ENCODE data around the gene SNN. TPM values are rescaled to one million over a fixed set of nuclear protein-coding genes. Genes with fewer than 3 reads are reported as not detected.

SNN gene
- polyA plus RNA-seq, 1 donor from 2014 or later: 176 TPM

DNA sequence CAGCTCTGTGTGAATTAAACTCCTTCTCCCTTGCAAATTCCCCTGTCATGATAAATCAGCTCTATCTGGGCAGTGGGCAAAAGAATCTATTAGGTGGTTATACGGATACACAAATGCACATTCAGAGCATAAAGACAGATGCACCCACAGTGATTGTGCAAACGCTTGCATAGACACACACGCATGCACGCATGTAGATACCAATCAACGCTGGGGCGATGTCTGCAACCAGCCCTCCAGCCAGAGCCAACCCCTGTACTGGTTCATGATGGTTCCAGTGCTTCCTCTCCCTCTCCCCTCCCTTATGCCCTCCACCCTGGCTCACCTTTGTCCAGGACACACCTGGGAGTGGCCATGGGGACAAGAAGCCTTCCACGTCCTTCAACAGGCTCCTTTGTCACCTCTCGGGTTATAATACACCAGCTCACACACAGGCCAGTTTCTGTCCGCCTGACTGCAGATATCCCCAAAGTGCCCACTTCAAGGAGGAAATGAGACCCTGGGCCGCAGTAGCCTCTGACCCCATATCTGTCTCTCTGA, 33.1 kb upstream of the SNN start:
- no peak overlapping the region for H3K4me2 ChIP-seq (ENCODE audit: low read length)
- H3K36me3 ChIP-seq (ENCODE audit: insufficient read depth, low read length): no peaks in the 10 kb centered on the region
- no peaks in the 10 kb centered on the region for H3K9me3 ChIP-seq (ENCODE audit: low read length)
- no peaks in the 10 kb centered on the region for H4K20me1 ChIP-seq (ENCODE audit: insufficient read depth)
- no peak overlapping the region for H3K27ac ChIP-seq (ENCODE audit: low read length)
- no peaks in the 10 kb centered on the region for H3K27me3 ChIP-seq (ENCODE audit: insufficient read depth, low read depth, low read length)
- no peak for TF ChIP-seq EZH2 (IDR thresholded peaks at IDR 0.05; ENCODE audit: borderline replicate concordance, insufficient read depth, low read length, poor library complexity, severe bottlenecking)
- TF ChIP-seq POLR2AphosphoS5 (IDR thresholded peaks at IDR 0.05): no peak
- TF ChIP-seq SMC3 (conservative IDR thresholded peaks at IDR 0.05; ENCODE audit: poor library complexity): no peak
- TF ChIP-seq, protein P1, sequence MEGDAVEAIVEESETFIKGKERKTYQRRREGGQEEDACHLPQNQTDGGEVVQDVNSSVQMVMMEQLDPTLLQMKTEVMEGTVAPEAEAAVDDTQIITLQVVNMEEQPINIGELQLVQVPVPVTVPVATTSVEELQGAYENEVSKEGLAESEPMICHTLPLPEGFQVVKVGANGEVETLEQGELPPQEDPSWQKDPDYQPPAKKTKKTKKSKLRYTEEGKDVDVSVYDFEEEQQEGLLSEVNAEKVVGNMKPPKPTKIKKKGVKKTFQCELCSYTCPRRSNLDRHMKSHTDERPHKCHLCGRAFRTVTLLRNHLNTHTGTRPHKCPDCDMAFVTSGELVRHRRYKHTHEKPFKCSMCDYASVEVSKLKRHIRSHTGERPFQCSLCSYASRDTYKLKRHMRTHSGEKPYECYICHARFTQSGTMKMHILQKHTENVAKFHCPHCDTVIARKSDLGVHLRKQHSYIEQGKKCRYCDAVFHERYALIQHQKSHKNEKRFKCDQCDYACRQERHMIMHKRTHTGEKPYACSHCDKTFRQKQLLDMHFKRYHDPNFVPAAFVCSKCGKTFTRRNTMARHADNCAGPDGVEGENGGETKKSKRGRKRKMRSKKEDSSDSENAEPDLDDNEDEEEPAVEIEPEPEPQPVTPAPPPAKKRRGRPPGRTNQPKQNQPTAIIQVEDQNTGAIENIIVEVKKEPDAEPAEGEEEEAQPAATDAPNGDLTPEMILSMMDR (IDR thresholded peaks at IDR 0.05; ENCODE audit: poor library complexity, severe bottlenecking): no peak
- TF ChIP-seq MXI1 (conservative IDR thresholded peaks at IDR 0.05; ENCODE audit: poor library complexity, severe bottlenecking): no peak
- TF ChIP-seq TAF1 (IDR thresholded peaks at IDR 0.05; ENCODE audit: low read depth): no peak
- TF ChIP-seq, protein P2, sequence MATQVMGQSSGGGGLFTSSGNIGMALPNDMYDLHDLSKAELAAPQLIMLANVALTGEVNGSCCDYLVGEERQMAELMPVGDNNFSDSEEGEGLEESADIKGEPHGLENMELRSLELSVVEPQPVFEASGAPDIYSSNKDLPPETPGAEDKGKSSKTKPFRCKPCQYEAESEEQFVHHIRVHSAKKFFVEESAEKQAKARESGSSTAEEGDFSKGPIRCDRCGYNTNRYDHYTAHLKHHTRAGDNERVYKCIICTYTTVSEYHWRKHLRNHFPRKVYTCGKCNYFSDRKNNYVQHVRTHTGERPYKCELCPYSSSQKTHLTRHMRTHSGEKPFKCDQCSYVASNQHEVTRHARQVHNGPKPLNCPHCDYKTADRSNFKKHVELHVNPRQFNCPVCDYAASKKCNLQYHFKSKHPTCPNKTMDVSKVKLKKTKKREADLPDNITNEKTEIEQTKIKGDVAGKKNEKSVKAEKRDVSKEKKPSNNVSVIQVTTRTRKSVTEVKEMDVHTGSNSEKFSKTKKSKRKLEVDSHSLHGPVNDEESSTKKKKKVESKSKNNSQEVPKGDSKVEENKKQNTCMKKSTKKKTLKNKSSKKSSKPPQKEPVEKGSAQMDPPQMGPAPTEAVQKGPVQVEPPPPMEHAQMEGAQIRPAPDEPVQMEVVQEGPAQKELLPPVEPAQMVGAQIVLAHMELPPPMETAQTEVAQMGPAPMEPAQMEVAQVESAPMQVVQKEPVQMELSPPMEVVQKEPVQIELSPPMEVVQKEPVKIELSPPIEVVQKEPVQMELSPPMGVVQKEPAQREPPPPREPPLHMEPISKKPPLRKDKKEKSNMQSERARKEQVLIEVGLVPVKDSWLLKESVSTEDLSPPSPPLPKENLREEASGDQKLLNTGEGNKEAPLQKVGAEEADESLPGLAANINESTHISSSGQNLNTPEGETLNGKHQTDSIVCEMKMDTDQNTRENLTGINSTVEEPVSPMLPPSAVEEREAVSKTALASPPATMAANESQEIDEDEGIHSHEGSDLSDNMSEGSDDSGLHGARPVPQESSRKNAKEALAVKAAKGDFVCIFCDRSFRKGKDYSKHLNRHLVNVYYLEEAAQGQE (IDR thresholded peaks at IDR 0.05; ENCODE audit: borderline replicate concordance): no peak
- TF ChIP-seq RAD21 (conservative IDR thresholded peaks at IDR 0.05): no peak
- TF ChIP-seq EP300 (conservative IDR thresholded peaks at IDR 0.05; ENCODE audit: poor library complexity, severe bottlenecking): no peak
- H2AFZ ChIP-seq (ENCODE audit: low read depth, low read length): no peak overlapping the region
- no peaks in the 10 kb centered on the region for H3F3A ChIP-seq (ENCODE audit: insufficient read depth, low read length, poor library complexity, severe bottlenecking)
- no peak overlapping the region for H3K9ac ChIP-seq (ENCODE audit: low read length)
- no peaks in the 10 kb centered on the region for H3K9me2 ChIP-seq (ENCODE audit: insufficient read depth, low read length)
- H3K4me3 ChIP-seq (ENCODE audit: low read length): no peak overlapping the region
- no peaks in the 10 kb centered on the region for H3K79me2 ChIP-seq (replicated peaks; ENCODE audit: insufficient read depth, low read length)

DNA sequence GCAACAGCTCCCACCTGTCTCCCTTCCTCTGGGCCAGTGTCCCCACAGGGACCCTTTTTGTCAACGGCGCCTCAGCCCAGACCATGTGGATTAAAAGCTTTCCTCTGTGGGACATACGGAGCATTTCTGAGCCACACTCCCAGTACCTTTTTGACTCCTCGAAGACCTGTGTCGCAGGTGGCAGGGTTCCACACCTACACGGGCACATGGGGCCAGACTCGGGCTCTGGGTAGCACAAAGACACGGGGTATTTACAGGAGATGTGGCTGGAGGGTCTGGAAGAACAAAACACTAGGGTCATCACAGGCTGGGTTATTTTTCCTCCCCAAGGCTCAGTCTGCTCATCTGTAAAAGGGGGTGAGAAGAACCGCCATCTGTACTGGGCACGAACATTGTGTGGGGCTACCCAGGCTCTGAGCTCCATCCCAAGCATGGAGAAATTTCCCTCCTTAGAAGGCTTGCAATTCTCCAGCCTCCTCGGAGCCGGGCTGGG, 32.5 kb upstream of the SNN start:
- Histone ChIP-seq H3K27ac (ENCODE audit: low read length) (no peak overlapping the region), H3K36me3 (ENCODE audit: insufficient read depth, low read length) (no peaks in the 10 kb centered on the region), H3K4me3 (ENCODE audit: low read length) (no peak overlapping the region), H4K20me1 (ENCODE audit: insufficient read depth) (no peaks in the 10 kb centered on the region), H3K9me3 (ENCODE audit: low read length) (no peaks in the 10 kb centered on the region), H3K9ac (ENCODE audit: low read length) (no peak overlapping the region), H3F3A (ENCODE audit: insufficient read depth, low read length, poor library complexity, severe bottlenecking) (no peaks in the 10 kb centered on the region), H3K27me3 (ENCODE audit: insufficient read depth, low read depth, low read length) (no peaks in the 10 kb centered on the region), H3K4me2 (ENCODE audit: low read length) (no peak overlapping the region), H3K79me2 (replicated peaks; ENCODE audit: insufficient read depth, low read length) (no peaks in the 10 kb centered on the region), H2AFZ (ENCODE audit: low read depth, low read length) (no peak overlapping the region), H3K9me2 (ENCODE audit: insufficient read depth, low read length) (no peaks in the 10 kb centered on the region)
- no peak for TF ChIP-seq TAF1 (IDR thresholded peaks at IDR 0.05; ENCODE audit: low read depth)
- TF ChIP-seq RAD21 (conservative IDR thresholded peaks at IDR 0.05): no peak
- no peak for TF ChIP-seq SMC3 (conservative IDR thresholded peaks at IDR 0.05; ENCODE audit: poor library complexity)
- TF ChIP-seq, protein P1 (IDR thresholded peaks at IDR 0.05; ENCODE audit: poor library complexity, severe bottlenecking): no peak

Measured in neural cell (in vitro differentiated cells).